ENCODE measurements around the gene PICK1.

GRCh38 chr22:38111925-38112355, 54.7 kb downstream of the PICK1 start:
- TF ChIP-seq YY1 (IDR thresholded peaks at IDR 0.05; ENCODE audit: insufficient read depth, insufficient replicate concordance, low read depth, low read length) (no peak), SP1 (IDR thresholded peaks at IDR 0.05) (no peak), SP1 (CRISPR knock-in tag; IDR thresholded peaks at IDR 0.05) (no peak), CTCF (CRISPR knock-in tag; IDR thresholded peaks at IDR 0.05) (no peak), ZNF12 (CRISPR knock-in tag; IDR thresholded peaks at IDR 0.05) (no peak), HNRNPLL (IDR thresholded peaks at IDR 0.05; ENCODE audit: low read depth, low read length, poor library complexity, severe bottlenecking) (no peak), SKI (IDR thresholded peaks at IDR 0.05; ENCODE audit: partially characterized antibody) (no peak)
- TF ChIP-seq, protein P1, sequence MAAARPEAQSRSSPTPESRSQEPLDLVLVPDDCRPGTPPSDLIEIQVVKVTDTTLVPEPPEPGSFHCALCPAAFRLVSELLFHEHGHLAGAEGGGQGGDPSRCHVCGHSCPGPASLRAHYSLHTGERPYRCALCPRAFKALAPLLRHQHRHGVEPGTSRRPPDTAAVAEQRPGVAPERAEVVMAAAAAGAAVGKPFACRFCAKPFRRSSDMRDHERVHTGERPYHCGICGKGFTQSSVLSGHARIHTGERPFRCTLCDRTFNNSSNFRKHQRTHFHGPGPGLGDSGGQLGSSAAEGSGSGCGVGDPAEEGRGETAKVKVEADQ (CRISPR knock-in tag; IDR thresholded peaks at IDR 0.05; ENCODE audit: borderline replicate concordance): no peak

Data from HepG2 (cell line).